ENCODE results near the gene CYP11A1.

DNA sequence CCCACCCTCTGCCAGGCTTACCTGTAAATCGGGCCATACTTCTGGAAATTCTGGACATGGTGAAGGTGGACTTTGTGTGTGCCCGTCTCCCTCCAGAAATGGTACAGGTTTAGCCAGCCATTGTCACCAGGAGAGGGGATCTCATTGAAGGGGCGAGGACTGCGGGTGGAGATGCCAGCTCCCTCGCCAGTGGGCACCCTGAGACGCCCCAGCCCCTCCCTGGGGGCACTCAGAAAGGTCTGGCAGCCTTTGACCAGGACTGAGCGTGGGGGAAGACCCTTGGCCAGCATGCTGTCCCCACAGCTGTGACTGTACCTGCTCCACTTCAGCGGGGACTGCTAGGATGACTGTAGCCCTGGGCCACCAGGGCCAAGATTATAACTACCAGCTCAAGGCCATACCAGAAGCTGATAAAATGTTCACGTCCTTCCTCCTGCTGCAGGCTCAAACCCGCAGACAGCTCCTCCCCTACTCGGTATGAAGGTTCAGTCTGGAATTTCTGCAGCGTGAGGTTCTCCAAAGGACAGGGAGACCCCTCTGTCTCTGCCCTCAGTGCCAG, at the start of gene CYP11A1:
- TF ChIP-seq, protein P1, sequence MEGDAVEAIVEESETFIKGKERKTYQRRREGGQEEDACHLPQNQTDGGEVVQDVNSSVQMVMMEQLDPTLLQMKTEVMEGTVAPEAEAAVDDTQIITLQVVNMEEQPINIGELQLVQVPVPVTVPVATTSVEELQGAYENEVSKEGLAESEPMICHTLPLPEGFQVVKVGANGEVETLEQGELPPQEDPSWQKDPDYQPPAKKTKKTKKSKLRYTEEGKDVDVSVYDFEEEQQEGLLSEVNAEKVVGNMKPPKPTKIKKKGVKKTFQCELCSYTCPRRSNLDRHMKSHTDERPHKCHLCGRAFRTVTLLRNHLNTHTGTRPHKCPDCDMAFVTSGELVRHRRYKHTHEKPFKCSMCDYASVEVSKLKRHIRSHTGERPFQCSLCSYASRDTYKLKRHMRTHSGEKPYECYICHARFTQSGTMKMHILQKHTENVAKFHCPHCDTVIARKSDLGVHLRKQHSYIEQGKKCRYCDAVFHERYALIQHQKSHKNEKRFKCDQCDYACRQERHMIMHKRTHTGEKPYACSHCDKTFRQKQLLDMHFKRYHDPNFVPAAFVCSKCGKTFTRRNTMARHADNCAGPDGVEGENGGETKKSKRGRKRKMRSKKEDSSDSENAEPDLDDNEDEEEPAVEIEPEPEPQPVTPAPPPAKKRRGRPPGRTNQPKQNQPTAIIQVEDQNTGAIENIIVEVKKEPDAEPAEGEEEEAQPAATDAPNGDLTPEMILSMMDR (IDR thresholded peaks at IDR 0.05; ENCODE audit: low read length), result no peak
- no peak for TF ChIP-seq EZH2 (optimal IDR thresholded peaks at IDR 0.05; ENCODE audit: low read depth, low read length)

Data from MM.1S (cell line).